Stomach (tissue), 4 donors: ENCODE data around the gene TTC33.

Source experiments
- EP300 ChIP-seq: sonication (generic); formaldehyde crosslinking; IDR thresholded peaks from one replicate; pipeline ENCODE4 v1.6.1; 2017; ENCODE audit warnings: antibody characterized with exemption
- POLR2A ChIP-seq, 4 donors: fragments of 450-650 bp; IDR thresholded peaks; one replicate each; pipeline ENCODE4 v1.6.1; 2016; ENCODE audit warnings: antibody characterized with exemption in 4 of 4, control low read depth in 2 of 4, mild to moderate bottlenecking in 1 of 4, moderate library complexity in 1 of 4
- POLR2AphosphoS5 ChIP-seq, 3 donors: sonication (generic); formaldehyde crosslinking; IDR thresholded peaks; one replicate each; pipeline ENCODE4 v1.6.1; 2016; ENCODE audit warnings: antibody characterized with exemption in 3 of 3
- TF ChIP-seq, protein P1 (sequence below), 7 experiments: fragments of 450-650 bp in 4 of 7; fragments of 200-600 bp in 3 of 7; sonication (generic) in 3 of 7; IDR thresholded peaks; one replicate each; pipeline ENCODE4 v1.5.1; 2016 to 2019; ENCODE audit warnings: antibody characterized with exemption in 7 of 7, control low read depth in 2 of 7, mild to moderate bottlenecking in 1 of 7

DNA sequence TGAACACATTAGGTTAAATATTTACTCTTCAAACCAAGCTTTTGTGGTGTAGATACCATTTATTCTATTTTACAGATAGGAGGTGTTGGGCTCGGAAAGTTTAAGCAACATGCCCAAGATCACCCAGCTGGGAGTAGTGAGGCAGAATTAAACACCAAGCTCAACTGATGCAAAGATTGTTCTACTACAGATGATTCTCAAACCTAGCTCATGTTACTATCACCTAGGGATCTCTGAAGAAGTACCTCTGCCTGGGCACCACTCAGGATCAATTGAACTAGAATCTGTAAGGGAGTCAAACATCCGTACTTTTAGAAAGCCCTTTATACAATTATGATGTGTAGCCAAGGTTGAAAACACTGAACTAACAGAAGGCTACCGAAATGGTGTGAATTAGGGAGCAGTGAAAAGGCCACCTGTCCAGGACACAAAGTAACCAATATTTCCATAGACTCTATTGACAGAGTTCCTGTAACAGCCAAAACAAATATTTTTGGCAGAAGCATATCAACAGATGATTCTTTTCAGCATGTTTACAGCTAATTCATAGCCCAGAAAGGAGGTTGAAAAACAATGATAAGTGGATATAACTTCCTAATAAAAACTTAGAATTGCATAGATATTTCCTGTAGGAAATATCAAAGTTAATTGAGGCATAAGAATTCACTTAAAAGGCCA, 234.5 kb downstream of the TTC33 start:
- TF ChIP-seq, protein P1, sequence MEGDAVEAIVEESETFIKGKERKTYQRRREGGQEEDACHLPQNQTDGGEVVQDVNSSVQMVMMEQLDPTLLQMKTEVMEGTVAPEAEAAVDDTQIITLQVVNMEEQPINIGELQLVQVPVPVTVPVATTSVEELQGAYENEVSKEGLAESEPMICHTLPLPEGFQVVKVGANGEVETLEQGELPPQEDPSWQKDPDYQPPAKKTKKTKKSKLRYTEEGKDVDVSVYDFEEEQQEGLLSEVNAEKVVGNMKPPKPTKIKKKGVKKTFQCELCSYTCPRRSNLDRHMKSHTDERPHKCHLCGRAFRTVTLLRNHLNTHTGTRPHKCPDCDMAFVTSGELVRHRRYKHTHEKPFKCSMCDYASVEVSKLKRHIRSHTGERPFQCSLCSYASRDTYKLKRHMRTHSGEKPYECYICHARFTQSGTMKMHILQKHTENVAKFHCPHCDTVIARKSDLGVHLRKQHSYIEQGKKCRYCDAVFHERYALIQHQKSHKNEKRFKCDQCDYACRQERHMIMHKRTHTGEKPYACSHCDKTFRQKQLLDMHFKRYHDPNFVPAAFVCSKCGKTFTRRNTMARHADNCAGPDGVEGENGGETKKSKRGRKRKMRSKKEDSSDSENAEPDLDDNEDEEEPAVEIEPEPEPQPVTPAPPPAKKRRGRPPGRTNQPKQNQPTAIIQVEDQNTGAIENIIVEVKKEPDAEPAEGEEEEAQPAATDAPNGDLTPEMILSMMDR (IDR thresholded peaks at IDR 0.05), result no peak
- TF ChIP-seq POLR2A (IDR thresholded peaks at IDR 0.05) (no peak), EP300 (no peak), POLR2AphosphoS5 (IDR thresholded peaks at IDR 0.05) (no peak)
